Skeletal muscle tissue (tissue), 4 donors: Measurements from ENCODE around the gene TXNL4A. TPM values are rescaled to one million over a fixed set of nuclear protein-coding genes. Genes with fewer than 3 reads are reported as not detected.
A peak's percentile ranks its signal among the peaks of the same experiment; 100 is the strongest.

ENCODE experiments used
- H3K27ac ChIP-seq: one replicate; pipeline ENCODE4 v1.7.0; 2013; ENCODE audit warnings: mild to moderate bottlenecking, low read depth, low read length, inconsistent platforms
- H3K27me3 ChIP-seq, 3 donors: one replicate each; pipeline ENCODE4 v1.7.0; 2013; ENCODE audit warnings: low read length in 3 of 3; ENCODE audit not compliant: control insufficient read depth in 3 of 3, insufficient read depth in 3 of 3
- H3K36me3 ChIP-seq, 3 donors: one replicate each; pipeline ENCODE4 v1.7.0; 2013; ENCODE audit warnings: low read length in 3 of 3; ENCODE audit not compliant: control insufficient read depth in 3 of 3, insufficient read depth in 3 of 3
- H3K4me1 ChIP-seq, 3 donors: one replicate each; pipeline ENCODE4 v1.7.0; 2013; ENCODE audit warnings: low read length in 3 of 3, mild to moderate bottlenecking in 3 of 3; ENCODE audit not compliant: control insufficient read depth in 3 of 3, insufficient read depth in 3 of 3
- H3K4me3 ChIP-seq, 3 donors: one replicate each; pipeline ENCODE4 v1.7.0; 2013; ENCODE audit warnings: low read length in 3 of 3
- H3K9ac ChIP-seq, 3 donors: one replicate each; pipeline ENCODE4 v1.7.0; 2013; ENCODE audit warnings: low read length in 3 of 3, mild to moderate bottlenecking in 3 of 3, moderate library complexity in 2 of 3, low read depth in 1 of 3
- H3K9me3 ChIP-seq, 3 donors: one replicate each; pipeline ENCODE4 v1.7.0; 2013; ENCODE audit warnings: low read length in 3 of 3; ENCODE audit not compliant: control insufficient read depth in 3 of 3
- total RNA-seq: library from RNA; depleted of rRNA; stranded (reverse); fragments of >200 nt; gene quantifications from one replicate; pipeline ENCODE4 v1.2.3, GENCODE V29; 2014
- donor health status: Osteomylitis.

TXNL4A gene
- total RNA-seq, 1 donor from 2014 or later, result 30.8 TPM

GRCh38 chr18:79944746-79945117 is 43.6 kb downstream of the TXNL4A start:
- H3K4me1 ChIP-seq, result peaks cover 46 to 77% (median 47%) of the 10 kb centered on the region in 3 donors
- no peak overlapping the region for H3K27ac ChIP-seq
- H3K9me3 ChIP-seq, result no peaks in the 10 kb centered on the region
- peak overlapping the region in 2 of 3 donors; percentile 65 to 71 for H3K9ac ChIP-seq
- no peak overlapping the region for H3K4me3 ChIP-seq
- H3K27me3 ChIP-seq, result no peaks in the 10 kb centered on the region
- H3K36me3 ChIP-seq, result peaks cover 23 to 31% (median 30%) of the 10 kb centered on the region in 3 donors

- Histone ChIP-seq H3K36me3 (peaks cover 23 to 31% (median 30%) of the 10 kb centered on the region in 3 donors), H3K9ac (no peak overlapping the region), H3K27me3 (no peaks in the 10 kb centered on the region), H3K4me3 (no peak overlapping the region), H3K4me1 (peaks cover 42 to 74% (median 42%) of the 10 kb centered on the region in 3 donors), H3K27ac (no peak overlapping the region), H3K9me3 (no peaks in the 10 kb centered on the region)
Observed at GRCh38 chr18:79944126-79944731, 44.1 kb downstream of the TXNL4A start.

- Histone ChIP-seq H3K4me3 (no peak overlapping the region), H3K4me1 (peaks cover 37 to 68% (median 37%) of the 10 kb centered on the region in 3 donors), H3K9me3 (no peaks in the 10 kb centered on the region), H3K27me3 (no peaks in the 10 kb centered on the region), H3K36me3 (peaks cover 19 to 26% (median 26%) of the 10 kb centered on the region in 3 donors), H3K9ac (no peak overlapping the region), H3K27ac (no peak overlapping the region)
Observed at GRCh38 chr18:79943608-79944125, 44.7 kb downstream of the TXNL4A start.

GRCh38 chr18:79942786-79943607 is 45.4 kb downstream of the TXNL4A start:
- H3K27me3 ChIP-seq, result no peaks in the 10 kb centered on the region
- no peak overlapping the region for H3K4me3 ChIP-seq
- peaks cover 19 to 26% (median 25%) of the 10 kb centered on the region in 3 donors for H3K36me3 ChIP-seq
- H3K9me3 ChIP-seq, result no peaks in the 10 kb centered on the region
- H3K27ac ChIP-seq, result no peak overlapping the region
- H3K9ac ChIP-seq, result no peak overlapping the region
- H3K4me1 ChIP-seq, result peaks cover 31 to 62% (median 31%) of the 10 kb centered on the region in 3 donors

- no peak overlapping the region for H3K27ac ChIP-seq
- H3K4me3 ChIP-seq, result no peak overlapping the region
- peaks cover 25 to 56% (median 26%) of the 10 kb centered on the region in 3 donors for H3K4me1 ChIP-seq
- peaks cover 19 to 30% (median 29%) of the 10 kb centered on the region in 3 donors for H3K36me3 ChIP-seq
- H3K27me3 ChIP-seq, result no peaks in the 10 kb centered on the region
- no peaks in the 10 kb centered on the region for H3K9me3 ChIP-seq
- H3K9ac ChIP-seq, result no peak overlapping the region
Observed at GRCh38 chr18:79942211-79942610, 46.2 kb downstream of the TXNL4A start.

- H3K27ac ChIP-seq, result no peak overlapping the region
- H3K36me3 ChIP-seq, result peaks cover 17 to 32% (median 29%) of the 10 kb centered on the region in 3 donors
- H3K9ac ChIP-seq, result peak overlapping the region in 1 of 3 donors; percentile 33
- peaks cover 21 to 51% (median 21%) of the 10 kb centered on the region in 3 donors for H3K4me1 ChIP-seq
- H3K27me3 ChIP-seq, result no peaks in the 10 kb centered on the region
- H3K9me3 ChIP-seq, result no peaks in the 10 kb centered on the region
- H3K4me3 ChIP-seq, result no peak overlapping the region
Observed at GRCh38 chr18:79941473-79942119, 46.8 kb downstream of the TXNL4A start.

GRCh38 chr18:79940814-79941472 is 47.4 kb downstream of the TXNL4A start:
- peaks cover 0 to 2% (median 0%) of the 10 kb centered on the region in 3 donors for H3K9me3 ChIP-seq
- H3K4me1 ChIP-seq, result peaks cover 21 to 47% (median 21%) of the 10 kb centered on the region in 3 donors
- H3K36me3 ChIP-seq, result peaks cover 19 to 33% (median 28%) of the 10 kb centered on the region in 3 donors
- no peaks in the 10 kb centered on the region for H3K27me3 ChIP-seq
- peak overlapping the region in 1 of 3 donors; percentile 33 for H3K9ac ChIP-seq
- no peak overlapping the region for H3K4me3 ChIP-seq
- no peak overlapping the region for H3K27ac ChIP-seq

- Histone ChIP-seq H3K27me3 (no peaks in the 10 kb centered on the region), H3K27ac (no peak overlapping the region), H3K9ac (no peak overlapping the region), H3K4me3 (no peak overlapping the region), H3K4me1 (peaks cover 15 to 40% (median 15%) of the 10 kb centered on the region in 3 donors), H3K36me3 (peaks cover 25 to 35% (median 32%) of the 10 kb centered on the region in 3 donors), H3K9me3 (peaks cover 0 to 2% (median 0%) of the 10 kb centered on the region in 3 donors)
Observed at GRCh38 chr18:79940126-79940813, 48.1 kb downstream of the TXNL4A start.

GRCh38 chr18:79939096-79939495 is 49.3 kb downstream of the TXNL4A start:
- H3K36me3 ChIP-seq, result peaks cover 31 to 38% (median 32%) of the 10 kb centered on the region in 3 donors
- H3K4me1 ChIP-seq, result peaks cover 6 to 29% (median 9%) of the 10 kb centered on the region in 3 donors
- no peaks in the 10 kb centered on the region for H3K27me3 ChIP-seq
- H3K4me3 ChIP-seq, result no peak overlapping the region
- no peak overlapping the region for H3K27ac ChIP-seq
- peaks cover 0 to 2% (median 0%) of the 10 kb centered on the region in 3 donors for H3K9me3 ChIP-seq
- no peak overlapping the region for H3K9ac ChIP-seq
